ENCODE results near the gene CYP2C9. TPM values are rescaled to one million over a fixed set of nuclear protein-coding genes. Genes with fewer than 3 reads are reported as not detected.

The CYP2C9 gene
- total and polyA plus RNA-seq, 2 experiments from 2014 or later, result not detected

DNA sequence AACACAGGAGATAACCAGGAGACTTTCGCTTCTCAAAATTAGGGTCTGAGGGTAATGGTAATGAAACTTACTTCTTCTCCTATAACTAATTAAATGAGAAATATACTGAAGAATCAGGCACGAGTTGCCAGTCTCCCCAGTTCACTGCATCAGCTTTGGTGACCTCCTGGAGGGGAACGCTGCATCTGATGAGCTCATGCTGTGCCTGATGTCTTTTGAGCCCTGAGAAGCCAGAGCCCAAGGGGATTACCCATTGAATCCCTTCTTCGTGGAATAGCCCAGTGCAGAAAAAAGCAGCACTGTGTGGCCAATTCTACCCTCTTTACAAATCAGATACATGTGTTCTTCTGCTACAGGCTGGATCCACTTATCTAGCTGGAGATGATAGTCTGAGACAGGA, 45.1 kb downstream of the CYP2C9 start (continued):
- TF ChIP-seq, protein P1, sequence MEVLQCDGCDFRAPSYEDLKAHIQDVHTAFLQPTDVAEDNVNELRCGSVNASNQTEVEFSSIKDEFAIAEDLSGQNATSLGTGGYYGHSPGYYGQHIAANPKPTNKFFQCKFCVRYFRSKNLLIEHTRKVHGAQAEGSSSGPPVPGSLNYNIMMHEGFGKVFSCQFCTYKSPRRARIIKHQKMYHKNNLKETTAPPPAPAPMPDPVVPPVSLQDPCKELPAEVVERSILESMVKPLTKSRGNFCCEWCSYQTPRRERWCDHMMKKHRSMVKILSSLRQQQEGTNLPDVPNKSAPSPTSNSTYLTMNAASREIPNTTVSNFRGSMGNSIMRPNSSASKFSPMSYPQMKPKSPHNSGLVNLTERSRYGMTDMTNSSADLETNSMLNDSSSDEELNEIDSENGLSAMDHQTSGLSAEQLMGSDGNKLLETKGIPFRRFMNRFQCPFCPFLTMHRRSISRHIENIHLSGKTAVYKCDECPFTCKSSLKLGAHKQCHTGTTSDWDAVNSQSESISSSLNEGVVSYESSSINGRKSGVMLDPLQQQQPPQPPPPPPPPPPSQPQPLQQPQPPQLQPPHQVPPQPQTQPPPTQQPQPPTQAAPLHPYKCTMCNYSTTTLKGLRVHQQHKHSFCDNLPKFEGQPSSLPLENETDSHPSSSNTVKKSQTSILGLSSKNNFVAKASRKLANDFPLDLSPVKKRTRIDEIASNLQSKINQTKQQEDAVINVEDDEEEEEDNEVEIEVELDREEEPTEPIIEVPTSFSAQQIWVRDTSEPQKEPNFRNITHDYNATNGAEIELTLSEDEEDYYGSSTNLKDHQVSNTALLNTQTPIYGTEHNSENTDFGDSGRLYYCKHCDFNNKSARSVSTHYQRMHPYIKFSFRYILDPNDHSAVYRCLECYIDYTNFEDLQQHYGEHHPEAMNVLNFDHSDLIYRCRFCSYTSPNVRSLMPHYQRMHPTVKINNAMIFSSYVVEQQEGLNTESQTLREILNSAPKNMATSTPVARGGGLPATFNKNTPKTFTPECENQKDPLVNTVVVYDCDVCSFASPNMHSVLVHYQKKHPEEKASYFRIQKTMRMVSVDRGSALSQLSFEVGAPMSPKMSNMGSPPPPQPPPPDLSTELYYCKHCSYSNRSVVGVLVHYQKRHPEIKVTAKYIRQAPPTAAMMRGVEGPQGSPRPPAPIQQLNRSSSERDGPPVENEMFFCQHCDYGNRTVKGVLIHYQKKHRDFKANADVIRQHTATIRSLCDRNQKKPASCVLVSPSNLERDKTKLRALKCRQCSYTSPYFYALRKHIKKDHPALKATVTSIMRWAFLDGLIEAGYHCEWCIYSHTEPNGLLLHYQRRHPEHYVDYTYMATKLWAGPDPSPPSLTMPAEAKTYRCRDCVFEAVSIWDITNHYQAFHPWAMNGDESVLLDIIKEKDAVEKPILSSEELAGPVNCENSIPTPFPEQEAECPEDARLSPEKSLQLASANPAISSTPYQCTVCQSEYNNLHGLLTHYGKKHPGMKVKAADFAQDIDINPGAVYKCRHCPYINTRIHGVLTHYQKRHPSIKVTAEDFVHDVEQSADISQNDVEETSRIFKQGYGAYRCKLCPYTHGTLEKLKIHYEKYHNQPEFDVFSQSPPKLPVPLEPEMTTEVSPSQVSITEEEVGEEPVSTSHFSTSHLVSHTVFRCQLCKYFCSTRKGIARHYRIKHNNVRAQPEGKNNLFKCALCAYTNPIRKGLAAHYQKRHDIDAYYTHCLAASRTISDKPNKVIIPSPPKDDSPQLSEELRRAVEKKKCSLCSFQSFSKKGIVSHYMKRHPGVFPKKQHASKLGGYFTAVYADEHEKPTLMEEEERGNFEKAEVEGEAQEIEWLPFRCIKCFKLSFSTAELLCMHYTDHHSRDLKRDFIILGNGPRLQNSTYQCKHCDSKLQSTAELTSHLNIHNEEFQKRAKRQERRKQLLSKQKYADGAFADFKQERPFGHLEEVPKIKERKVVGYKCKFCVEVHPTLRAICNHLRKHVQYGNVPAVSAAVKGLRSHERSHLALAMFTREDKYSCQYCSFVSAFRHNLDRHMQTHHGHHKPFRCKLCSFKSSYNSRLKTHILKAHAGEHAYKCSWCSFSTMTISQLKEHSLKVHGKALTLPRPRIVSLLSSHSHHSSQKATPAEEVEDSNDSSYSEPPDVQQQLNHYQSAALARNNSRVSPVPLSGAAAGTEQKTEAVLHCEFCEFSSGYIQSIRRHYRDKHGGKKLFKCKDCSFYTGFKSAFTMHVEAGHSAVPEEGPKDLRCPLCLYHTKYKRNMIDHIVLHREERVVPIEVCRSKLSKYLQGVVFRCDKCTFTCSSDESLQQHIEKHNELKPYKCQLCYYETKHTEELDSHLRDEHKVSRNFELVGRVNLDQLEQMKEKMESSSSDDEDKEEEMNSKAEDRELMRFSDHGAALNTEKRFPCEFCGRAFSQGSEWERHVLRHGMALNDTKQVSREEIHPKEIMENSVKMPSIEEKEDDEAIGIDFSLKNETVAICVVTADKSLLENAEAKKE (CRISPR knock-in tag; IDR thresholded peaks at IDR 0.05), result no peak

DNA sequence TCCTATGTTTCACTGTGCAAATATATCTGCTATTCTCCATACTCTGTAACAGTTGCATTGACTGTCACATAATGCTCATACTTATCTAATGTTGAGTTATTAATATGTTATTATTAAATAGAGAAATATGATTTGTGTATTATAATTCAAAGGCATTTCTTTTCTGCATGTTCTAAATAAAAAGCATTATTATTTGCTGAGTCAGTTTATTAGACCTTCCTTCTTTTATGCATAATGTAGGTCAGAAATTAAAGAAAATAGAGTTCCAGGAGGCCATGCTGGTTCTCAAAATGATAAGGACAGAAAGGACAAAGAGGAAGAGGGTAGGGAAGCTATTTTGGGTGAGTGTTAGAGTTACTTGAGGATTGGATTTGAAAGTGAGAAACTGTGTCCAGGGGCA, 50.7 kb downstream of the CYP2C9 start:
- H3K4me3 Mint-ChIP-seq, result no peak overlapping the region
- H3F3A ChIP-seq (replicated peaks; ENCODE audit: low read depth), result no peaks in the 10 kb centered on the region
- TF ChIP-seq CREB1 (CRISPR knock-in tag; IDR thresholded peaks at IDR 0.05; ENCODE audit: low read depth) (no peak), STAT1 (IDR thresholded peaks at IDR 0.05; ENCODE audit: unreplicated experiment) (no peak), EZH2phosphoT487 (IDR thresholded peaks at IDR 0.05; ENCODE audit: unreplicated experiment) (no peak), ZNF114 (CRISPR knock-in tag; IDR thresholded peaks at IDR 0.05) (no peak), JUNB (IDR thresholded peaks at IDR 0.05; ENCODE audit: unreplicated experiment) (no peak), ZNF331 (CRISPR knock-in tag; IDR thresholded peaks at IDR 0.05; ENCODE audit: low read depth) (no peak)
- TF ChIP-seq, protein P2, sequence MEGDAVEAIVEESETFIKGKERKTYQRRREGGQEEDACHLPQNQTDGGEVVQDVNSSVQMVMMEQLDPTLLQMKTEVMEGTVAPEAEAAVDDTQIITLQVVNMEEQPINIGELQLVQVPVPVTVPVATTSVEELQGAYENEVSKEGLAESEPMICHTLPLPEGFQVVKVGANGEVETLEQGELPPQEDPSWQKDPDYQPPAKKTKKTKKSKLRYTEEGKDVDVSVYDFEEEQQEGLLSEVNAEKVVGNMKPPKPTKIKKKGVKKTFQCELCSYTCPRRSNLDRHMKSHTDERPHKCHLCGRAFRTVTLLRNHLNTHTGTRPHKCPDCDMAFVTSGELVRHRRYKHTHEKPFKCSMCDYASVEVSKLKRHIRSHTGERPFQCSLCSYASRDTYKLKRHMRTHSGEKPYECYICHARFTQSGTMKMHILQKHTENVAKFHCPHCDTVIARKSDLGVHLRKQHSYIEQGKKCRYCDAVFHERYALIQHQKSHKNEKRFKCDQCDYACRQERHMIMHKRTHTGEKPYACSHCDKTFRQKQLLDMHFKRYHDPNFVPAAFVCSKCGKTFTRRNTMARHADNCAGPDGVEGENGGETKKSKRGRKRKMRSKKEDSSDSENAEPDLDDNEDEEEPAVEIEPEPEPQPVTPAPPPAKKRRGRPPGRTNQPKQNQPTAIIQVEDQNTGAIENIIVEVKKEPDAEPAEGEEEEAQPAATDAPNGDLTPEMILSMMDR (conservative IDR thresholded peaks at IDR 0.05; ENCODE audit: low read depth in 2 of 2), result no peak
- TF ChIP-seq, protein P1 (CRISPR knock-in tag; IDR thresholded peaks at IDR 0.05), result no peak

More for the DNA sequence above, 50.7 kb downstream of the CYP2C9 start:
- H3K79me2 ChIP-seq (replicated peaks; ENCODE audit: insufficient read depth), result no peaks in the 10 kb centered on the region
- no peaks in the 10 kb centered on the region for H3K27me3 ChIP-seq (ENCODE audit: insufficient read depth)
- no peaks in the 10 kb centered on the region for H4K20me1 ChIP-seq (replicated peaks; ENCODE audit: insufficient read depth)
- no peaks in the 10 kb centered on the region for H3K4me1 ChIP-seq (ENCODE audit: insufficient read depth)
- no peaks in the 10 kb centered on the region for H3K9me2 ChIP-seq (ENCODE audit: insufficient read depth)
- no peak overlapping the region for H3K4me3 ChIP-seq
- peaks cover 52% of the 10 kb centered on the region for H3K9me3 Mint-ChIP-seq
- peaks cover 24% of the 10 kb centered on the region for H3K36me3 Mint-ChIP-seq (ENCODE audit: low read depth)
- DNase-seq (ENCODE audit: low spot score) (no peak), ATAC-seq (no peak)
- H3K4me1 Mint-ChIP-seq, result no peaks in the 10 kb centered on the region
- H3K27me3 Mint-ChIP-seq (ENCODE audit: insufficient read depth, low read depth, poor library complexity), result peaks cover 2% of the 10 kb centered on the region
- no peak overlapping the region for H3K27ac Mint-ChIP-seq
- no peak overlapping the region for H3K4me2 ChIP-seq
- no peaks in the 10 kb centered on the region; the same call in 1 of the 2 replicates for H3K36me3 ChIP-seq (ENCODE audit: insufficient read depth)
- no peak overlapping the region for H3K27ac ChIP-seq (ENCODE audit: low read depth)
- H2AFZ ChIP-seq, result no peak overlapping the region

All from GM23338 (cell line).